Nephron progenitor cell (in vitro differentiated cells): ENCODE measurements around the gene ARF5.

Experiments used
- DNase-seq: peaks from one replicate; pipeline ENCODE4 v3.0.0; 2021
- H3K27ac Mint-ChIP-seq: 2 replicates; pipeline ENCODE4 v1.8.0; 2021; ENCODE audit warnings: mild to moderate bottlenecking, moderate library complexity, mixed read lengths
- H3K27me3 Mint-ChIP-seq: 2 replicates; pipeline ENCODE4 v1.8.0; 2021; ENCODE audit warnings: mild to moderate bottlenecking, low read depth, mixed read lengths; ENCODE audit not compliant: poor library complexity
- H3K36me3 Mint-ChIP-seq: 2 replicates; pipeline ENCODE4 v1.8.0; 2021; ENCODE audit warnings: low read depth, mixed read lengths
- H3K4me1 Mint-ChIP-seq: 2 replicates; pipeline ENCODE4 v1.8.0; 2021; ENCODE audit warnings: mixed read lengths
- H3K4me3 Mint-ChIP-seq: 2 replicates; pipeline ENCODE4 v1.8.0; 2021; ENCODE audit warnings: mild to moderate bottlenecking, moderate library complexity, mixed read lengths
- H3K9me3 Mint-ChIP-seq: 2 replicates; pipeline ENCODE4 v1.8.0; 2021; ENCODE audit warnings: mild to moderate bottlenecking, moderate library complexity, mixed read lengths
- TF ChIP-seq, protein P1 (sequence below): fragments of 200-600 bp; sonication (generic); IDR thresholded peaks from 2 replicates; pipeline ENCODE4 v1.5.0; 2021; ENCODE audit warnings: antibody characterized with exemption

The ARF5 gene

DNA sequence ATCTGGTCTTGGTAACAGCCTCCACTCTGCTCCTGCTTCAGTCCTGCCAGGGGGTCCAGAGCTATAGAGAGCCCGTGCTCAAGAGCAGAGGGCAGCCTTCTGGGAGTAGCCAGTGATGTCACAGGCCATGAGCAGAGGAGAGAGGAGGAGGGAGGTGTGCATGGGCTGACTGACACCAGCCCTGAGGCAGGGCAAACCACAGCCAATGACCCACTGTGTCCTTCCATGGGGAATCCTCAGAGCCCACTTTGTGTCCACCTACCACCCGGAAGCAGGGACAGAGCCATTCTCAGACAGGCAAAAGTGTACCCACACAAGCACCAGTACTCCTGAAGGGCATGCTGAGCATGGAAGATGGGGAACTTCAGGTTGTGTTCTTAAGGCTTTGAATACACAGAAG is 29.8 kb downstream of the ARF5 start, which contains the start of gene PAX4:
PAX4 (minus strand) TSS at position 101 of the 400 bp plus-strand sequence. CDS start 2,214 bp downstream, outside the sequence.
- Mint-ChIP-seq H3K4me3 (no peak within 1 kb of the TSS), H3K27me3 (peaks cover 98% of the 10 kb centered on the region)
- no peak for DNase-seq

DNA sequence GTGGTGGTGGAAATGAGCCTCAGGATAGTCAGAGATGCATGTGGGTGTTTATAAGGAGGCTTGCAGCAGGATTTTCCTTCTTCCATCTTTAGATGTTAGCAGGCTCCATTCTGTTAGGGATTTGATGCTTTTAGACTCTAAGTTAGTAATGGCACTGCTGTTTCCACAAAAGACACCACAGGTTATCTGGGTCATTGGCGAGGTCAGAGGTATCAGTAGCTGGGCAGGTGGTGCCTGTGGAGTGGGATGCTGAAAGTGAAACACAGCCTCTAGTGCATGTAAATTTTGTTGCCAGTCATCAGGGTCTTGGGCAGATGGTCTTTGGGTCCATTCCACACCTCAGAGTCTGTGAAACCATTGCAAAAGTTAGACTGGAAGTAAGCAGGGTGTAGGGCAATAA is 30.6 kb downstream of the ARF5 start:
- no peak for DNase-seq
- H3K27me3 Mint-ChIP-seq = peaks cover 95% of the 10 kb centered on the region
- no peaks in the 10 kb centered on the region for H3K36me3 Mint-ChIP-seq
- TF ChIP-seq, protein P1, sequence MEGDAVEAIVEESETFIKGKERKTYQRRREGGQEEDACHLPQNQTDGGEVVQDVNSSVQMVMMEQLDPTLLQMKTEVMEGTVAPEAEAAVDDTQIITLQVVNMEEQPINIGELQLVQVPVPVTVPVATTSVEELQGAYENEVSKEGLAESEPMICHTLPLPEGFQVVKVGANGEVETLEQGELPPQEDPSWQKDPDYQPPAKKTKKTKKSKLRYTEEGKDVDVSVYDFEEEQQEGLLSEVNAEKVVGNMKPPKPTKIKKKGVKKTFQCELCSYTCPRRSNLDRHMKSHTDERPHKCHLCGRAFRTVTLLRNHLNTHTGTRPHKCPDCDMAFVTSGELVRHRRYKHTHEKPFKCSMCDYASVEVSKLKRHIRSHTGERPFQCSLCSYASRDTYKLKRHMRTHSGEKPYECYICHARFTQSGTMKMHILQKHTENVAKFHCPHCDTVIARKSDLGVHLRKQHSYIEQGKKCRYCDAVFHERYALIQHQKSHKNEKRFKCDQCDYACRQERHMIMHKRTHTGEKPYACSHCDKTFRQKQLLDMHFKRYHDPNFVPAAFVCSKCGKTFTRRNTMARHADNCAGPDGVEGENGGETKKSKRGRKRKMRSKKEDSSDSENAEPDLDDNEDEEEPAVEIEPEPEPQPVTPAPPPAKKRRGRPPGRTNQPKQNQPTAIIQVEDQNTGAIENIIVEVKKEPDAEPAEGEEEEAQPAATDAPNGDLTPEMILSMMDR = no peak
- no peaks in the 10 kb centered on the region for H3K9me3 Mint-ChIP-seq
- H3K4me3 Mint-ChIP-seq = no peak overlapping the region
- peaks cover 23% of the 10 kb centered on the region for H3K4me1 Mint-ChIP-seq
- no peak overlapping the region for H3K27ac Mint-ChIP-seq

More for the DNA sequence above, 29.8 kb downstream of the ARF5 start, which contains the start of gene PAX4:
- Mint-ChIP-seq H3K4me1 (peaks cover 23% of the 10 kb centered on the region), H3K27ac (no peak within 1 kb of the TSS), H3K9me3 (no peaks in the 10 kb centered on the region), H3K36me3 (no peaks in the 10 kb centered on the region)
- TF ChIP-seq, protein P1 = no peak

DNA sequence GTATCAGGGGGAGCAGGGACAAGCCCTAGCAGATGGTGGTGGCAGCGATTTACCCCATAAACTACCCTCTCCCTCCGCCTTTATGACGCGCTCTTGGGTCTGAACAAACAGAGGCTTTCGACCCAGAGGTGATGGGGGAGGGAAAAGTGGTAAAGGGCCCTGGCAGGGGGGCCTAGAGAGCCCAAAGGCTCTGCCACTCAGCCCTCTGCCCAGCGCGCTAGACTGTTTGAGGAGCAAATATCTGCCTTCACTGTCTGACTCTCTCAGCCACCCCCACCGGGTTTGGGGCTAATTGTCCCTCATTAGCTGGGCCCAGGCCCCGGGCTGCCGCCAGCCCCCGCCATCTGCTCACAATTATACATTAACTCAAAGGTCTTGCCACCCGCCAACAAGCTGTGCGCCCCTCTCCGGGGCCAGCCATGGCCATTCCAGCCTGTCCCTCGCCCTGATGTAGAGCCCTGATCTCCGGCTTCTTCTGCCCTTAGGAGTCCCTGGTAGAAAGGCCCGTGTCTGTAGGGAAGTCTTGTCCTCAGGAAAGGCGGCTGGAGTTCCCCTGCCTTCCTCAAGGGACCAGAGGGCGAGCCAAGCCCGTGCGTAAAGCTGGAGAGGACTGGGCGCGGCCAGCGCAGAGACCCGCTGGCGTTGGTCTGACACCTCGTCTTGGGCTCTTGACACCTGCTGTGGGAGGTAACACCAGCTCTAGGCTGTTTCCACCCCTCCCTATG is 31.6 kb downstream of the ARF5 start:
- peaks cover 23% of the 10 kb centered on the region for H3K4me1 Mint-ChIP-seq
- DNase-seq = peak; percentile 14
- H3K36me3 Mint-ChIP-seq = no peaks in the 10 kb centered on the region
- peaks cover 92% of the 10 kb centered on the region for H3K27me3 Mint-ChIP-seq
- peak overlapping the region; percentile 77 for H3K4me3 Mint-ChIP-seq
- H3K9me3 Mint-ChIP-seq = peaks cover 7% of the 10 kb centered on the region
- TF ChIP-seq, protein P1 = no peak
- H3K27ac Mint-ChIP-seq = no peak overlapping the region

DNA sequence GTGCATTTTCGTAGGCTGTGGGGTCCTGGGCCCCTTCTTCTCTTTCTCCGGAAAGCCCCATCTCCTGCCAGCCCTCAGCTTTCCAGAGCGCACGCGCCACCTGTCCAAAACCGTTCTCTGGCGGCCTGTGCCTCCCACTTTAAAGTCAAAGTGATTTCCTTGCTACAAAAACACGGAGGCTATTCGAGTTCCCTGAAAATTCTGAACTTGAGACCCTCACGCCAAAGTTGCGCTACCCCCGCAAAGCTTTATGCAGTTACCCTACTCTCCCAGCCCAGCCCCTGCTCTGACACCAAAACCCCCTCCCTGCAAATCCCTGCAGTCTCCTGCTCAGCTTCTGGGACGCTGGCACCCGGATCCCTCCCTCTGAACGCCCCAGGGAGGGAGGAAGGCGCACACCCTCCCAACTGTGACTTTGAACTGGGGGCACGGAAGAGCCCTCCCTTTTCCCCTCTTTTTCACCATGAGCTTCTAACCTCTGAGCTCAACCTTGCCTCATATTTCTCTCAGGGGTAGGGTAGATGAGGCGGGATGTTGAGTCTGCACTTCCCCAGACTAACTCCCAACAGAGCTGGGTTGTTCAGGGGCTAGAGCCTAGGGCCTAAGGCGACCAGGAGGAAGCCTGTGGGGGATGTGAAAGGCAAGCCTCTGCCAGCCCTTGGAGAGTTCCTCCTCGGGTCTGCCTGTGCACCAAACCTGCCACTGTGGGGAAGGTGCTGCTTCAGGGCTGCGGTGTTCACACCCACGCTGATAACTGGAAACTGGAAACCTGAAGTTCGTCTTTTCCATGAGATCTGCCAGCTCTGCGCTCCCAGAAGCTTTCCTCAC is 32.4 kb downstream of the ARF5 start:
- no peak overlapping the region for H3K27ac Mint-ChIP-seq
- H3K9me3 Mint-ChIP-seq = peaks cover 8% of the 10 kb centered on the region
- TF ChIP-seq, protein P1 = no peak
- peaks cover 91% of the 10 kb centered on the region for H3K27me3 Mint-ChIP-seq
- H3K4me1 Mint-ChIP-seq = peaks cover 23% of the 10 kb centered on the region
- peak; percentile 16 for DNase-seq
- H3K36me3 Mint-ChIP-seq = no peaks in the 10 kb centered on the region
- peak overlapping the region; percentile 77 for H3K4me3 Mint-ChIP-seq

DNA sequence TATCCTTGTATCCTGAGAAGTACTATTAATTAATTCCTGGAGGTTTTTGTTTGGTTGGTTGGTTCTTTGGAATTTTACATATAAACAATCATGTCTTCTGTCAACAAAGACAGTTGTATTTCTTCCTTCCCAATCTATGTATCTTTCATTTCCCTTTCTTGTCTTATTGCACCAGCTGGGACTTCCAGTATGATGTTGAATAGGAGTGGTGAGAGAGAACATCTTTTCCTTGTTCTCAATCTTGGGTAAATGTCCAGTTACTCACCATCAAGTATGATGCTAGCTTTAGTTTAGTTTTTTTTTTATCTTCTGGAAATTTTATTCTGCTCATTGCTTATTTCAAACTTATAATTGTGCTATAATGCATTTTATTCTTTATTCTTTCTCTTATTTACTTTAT is 37.1 kb downstream of the ARF5 start:
- peaks cover 60% of the 10 kb centered on the region for H3K27me3 Mint-ChIP-seq
- no peak overlapping the region for H3K27ac Mint-ChIP-seq
- H3K9me3 Mint-ChIP-seq = peaks cover 8% of the 10 kb centered on the region
- TF ChIP-seq, protein P1 = no peak
- H3K4me1 Mint-ChIP-seq = peaks cover 11% of the 10 kb centered on the region
- no peak for DNase-seq
- no peak overlapping the region for H3K4me3 Mint-ChIP-seq
- no peaks in the 10 kb centered on the region for H3K36me3 Mint-ChIP-seq
